Measurements from ENCODE around the gene EGF.

Gene EGF

DNA sequence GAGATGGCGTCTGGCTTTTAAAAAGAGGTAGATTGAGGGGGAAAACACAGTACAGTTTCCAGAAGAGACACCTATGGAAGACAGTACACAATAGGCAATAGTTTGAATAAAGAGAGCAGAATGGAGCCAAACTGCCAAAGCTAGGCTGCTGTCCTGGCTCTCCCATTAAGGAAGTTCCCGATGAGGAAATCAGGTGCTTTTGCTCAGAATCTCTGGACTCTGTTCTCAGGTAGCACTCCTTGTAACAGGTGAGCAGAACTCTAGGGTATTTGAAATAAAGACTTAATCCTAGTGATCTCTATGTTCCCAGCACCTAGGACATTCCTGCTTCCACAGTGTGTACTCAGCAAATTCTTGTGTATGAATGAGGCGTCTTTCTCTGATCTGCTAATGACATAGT lies 1.6 kb downstream of the EGF start:
- Histone ChIP-seq H3K9me3 (ENCODE audit: insufficient read depth, low read length) (no peaks in the 10 kb centered on the region), H3K27ac (ENCODE audit: low read depth, low read length) (no peak overlapping the region), H3K9me2 (replicated peaks; ENCODE audit: insufficient read depth, low read length) (no peaks in the 10 kb centered on the region), H4K20me1 (ENCODE audit: low read depth, low read length) (no peaks in the 10 kb centered on the region), H3K9ac (ENCODE audit: low read length) (no peak overlapping the region), H3K4me3 (ENCODE audit: insufficient read depth, low read length, poor library complexity, severe bottlenecking) (no peak overlapping the region), H3F3A (ENCODE audit: insufficient read depth) (no peaks in the 10 kb centered on the region), H3K36me3 (ENCODE audit: low read length) (no peaks in the 10 kb centered on the region), H3K79me2 (ENCODE audit: insufficient read depth, low read length) (no peaks in the 10 kb centered on the region), H2AFZ (ENCODE audit: low read depth, low read length, severe bottlenecking) (no peak overlapping the region), H3K27me3 (ENCODE audit: low read length) (no peaks in the 10 kb centered on the region), H3K4me2 (ENCODE audit: low read depth, low read length, poor library complexity, severe bottlenecking) (no peak overlapping the region)
- no peak for TF ChIP-seq EZH2phosphoT487 (conservative IDR thresholded peaks at IDR 0.05; ENCODE audit: low read length)
- TF ChIP-seq, protein P1, sequence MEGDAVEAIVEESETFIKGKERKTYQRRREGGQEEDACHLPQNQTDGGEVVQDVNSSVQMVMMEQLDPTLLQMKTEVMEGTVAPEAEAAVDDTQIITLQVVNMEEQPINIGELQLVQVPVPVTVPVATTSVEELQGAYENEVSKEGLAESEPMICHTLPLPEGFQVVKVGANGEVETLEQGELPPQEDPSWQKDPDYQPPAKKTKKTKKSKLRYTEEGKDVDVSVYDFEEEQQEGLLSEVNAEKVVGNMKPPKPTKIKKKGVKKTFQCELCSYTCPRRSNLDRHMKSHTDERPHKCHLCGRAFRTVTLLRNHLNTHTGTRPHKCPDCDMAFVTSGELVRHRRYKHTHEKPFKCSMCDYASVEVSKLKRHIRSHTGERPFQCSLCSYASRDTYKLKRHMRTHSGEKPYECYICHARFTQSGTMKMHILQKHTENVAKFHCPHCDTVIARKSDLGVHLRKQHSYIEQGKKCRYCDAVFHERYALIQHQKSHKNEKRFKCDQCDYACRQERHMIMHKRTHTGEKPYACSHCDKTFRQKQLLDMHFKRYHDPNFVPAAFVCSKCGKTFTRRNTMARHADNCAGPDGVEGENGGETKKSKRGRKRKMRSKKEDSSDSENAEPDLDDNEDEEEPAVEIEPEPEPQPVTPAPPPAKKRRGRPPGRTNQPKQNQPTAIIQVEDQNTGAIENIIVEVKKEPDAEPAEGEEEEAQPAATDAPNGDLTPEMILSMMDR (IDR thresholded peaks at IDR 0.05; ENCODE audit: insufficient read depth, low read length, poor library complexity, severe bottlenecking) = no peak

DNA sequence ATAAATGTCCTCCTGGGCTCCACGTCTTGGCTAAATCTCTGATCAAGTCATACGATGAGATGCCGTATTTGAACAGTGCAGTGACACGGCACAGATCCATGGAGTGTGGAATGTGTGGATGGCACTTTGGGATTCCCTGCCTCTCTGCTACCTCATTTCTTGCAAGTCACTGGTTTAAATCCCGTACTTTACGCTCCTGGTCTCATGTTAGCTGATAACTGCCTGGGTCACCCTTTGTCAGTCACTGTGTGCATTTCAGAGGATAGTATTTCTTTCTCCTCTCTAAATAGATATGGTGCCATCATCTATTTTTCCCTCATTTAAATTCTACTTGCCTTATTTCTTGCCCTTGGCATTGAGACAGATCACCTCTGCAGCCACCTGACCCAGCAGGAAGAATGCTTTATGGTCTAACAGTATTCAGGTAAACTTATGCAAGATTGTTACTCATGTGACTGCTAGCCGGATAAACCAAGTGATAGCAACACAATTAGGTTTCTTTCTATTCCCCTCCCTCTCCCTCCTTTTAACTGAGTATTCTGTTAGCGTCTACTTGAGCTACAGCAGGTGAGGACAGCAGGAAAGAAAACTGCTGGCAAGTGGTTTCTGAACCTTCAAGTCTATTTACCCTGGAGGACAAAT lies 2.8 kb downstream of the EGF start:
- Histone ChIP-seq H3K27me3 (ENCODE audit: low read length) (no peaks in the 10 kb centered on the region), H3K79me2 (ENCODE audit: insufficient read depth, low read length) (no peaks in the 10 kb centered on the region), H3F3A (ENCODE audit: insufficient read depth) (no peaks in the 10 kb centered on the region), H2AFZ (ENCODE audit: low read depth, low read length, severe bottlenecking) (no peak overlapping the region), H3K9me3 (ENCODE audit: insufficient read depth, low read length) (no peaks in the 10 kb centered on the region), H3K27ac (ENCODE audit: low read depth, low read length) (no peak overlapping the region), H3K36me3 (ENCODE audit: low read length) (no peaks in the 10 kb centered on the region), H3K4me3 (ENCODE audit: insufficient read depth, low read length, poor library complexity, severe bottlenecking) (no peak overlapping the region), H4K20me1 (ENCODE audit: low read depth, low read length) (no peaks in the 10 kb centered on the region), H3K9me2 (replicated peaks; ENCODE audit: insufficient read depth, low read length) (no peaks in the 10 kb centered on the region), H3K4me2 (ENCODE audit: low read depth, low read length, poor library complexity, severe bottlenecking) (no peak overlapping the region), H3K9ac (ENCODE audit: low read length) (no peak overlapping the region)
- TF ChIP-seq, protein P1 (IDR thresholded peaks at IDR 0.05; ENCODE audit: insufficient read depth, low read length, poor library complexity, severe bottlenecking) = no peak
- TF ChIP-seq EZH2phosphoT487 (conservative IDR thresholded peaks at IDR 0.05; ENCODE audit: low read length) = no peak

DNA sequence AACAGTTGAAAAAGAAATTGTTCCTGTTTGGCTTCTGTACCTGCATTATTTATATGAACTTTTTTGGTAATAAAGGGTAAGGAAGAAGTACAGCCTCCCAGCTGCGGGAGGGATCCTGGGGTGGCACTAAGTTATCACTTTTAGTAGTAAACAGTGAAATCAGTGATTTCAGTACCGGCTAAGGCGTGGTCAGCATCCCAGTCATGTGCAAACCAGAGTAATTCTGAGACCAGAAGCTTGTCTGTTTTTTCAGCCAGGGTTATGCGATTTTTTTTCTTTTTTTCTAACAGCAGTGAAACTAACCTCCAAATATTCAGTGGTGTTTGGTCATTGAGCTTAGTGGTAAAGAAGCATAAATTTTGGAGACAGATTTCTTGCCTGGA lies 3.3 kb downstream of the EGF start:
- Histone ChIP-seq H3K4me2 (ENCODE audit: low read depth, low read length, poor library complexity, severe bottlenecking) (no peak overlapping the region), H3K36me3 (ENCODE audit: low read length) (no peaks in the 10 kb centered on the region), H4K20me1 (ENCODE audit: low read depth, low read length) (no peaks in the 10 kb centered on the region), H3K9ac (ENCODE audit: low read length) (no peak overlapping the region), H3F3A (ENCODE audit: insufficient read depth) (no peaks in the 10 kb centered on the region), H3K27me3 (ENCODE audit: low read length) (no peaks in the 10 kb centered on the region), H3K27ac (ENCODE audit: low read depth, low read length) (no peak overlapping the region), H3K9me2 (replicated peaks; ENCODE audit: insufficient read depth, low read length) (no peaks in the 10 kb centered on the region), H2AFZ (ENCODE audit: low read depth, low read length, severe bottlenecking) (no peak overlapping the region), H3K79me2 (ENCODE audit: insufficient read depth, low read length) (no peaks in the 10 kb centered on the region), H3K4me3 (ENCODE audit: insufficient read depth, low read length, poor library complexity, severe bottlenecking) (no peak overlapping the region), H3K9me3 (ENCODE audit: insufficient read depth, low read length) (no peaks in the 10 kb centered on the region)
- TF ChIP-seq EZH2phosphoT487 (conservative IDR thresholded peaks at IDR 0.05; ENCODE audit: low read length) = no peak
- TF ChIP-seq, protein P1 (IDR thresholded peaks at IDR 0.05; ENCODE audit: insufficient read depth, low read length, poor library complexity, severe bottlenecking) = no peak

All from SU-DHL-6 (cell line).